NCI-H69 (cell line): Measurements from ENCODE around the gene FAM83G.
A peak's percentile ranks its signal among the peaks of the same experiment; 100 is the strongest.

Source experiments
- DNase-seq: peaks from one replicate; lab custom pipeline; 2025; lab: John Stamatoyannopoulos, UW

Gene FAM83G

DNA sequence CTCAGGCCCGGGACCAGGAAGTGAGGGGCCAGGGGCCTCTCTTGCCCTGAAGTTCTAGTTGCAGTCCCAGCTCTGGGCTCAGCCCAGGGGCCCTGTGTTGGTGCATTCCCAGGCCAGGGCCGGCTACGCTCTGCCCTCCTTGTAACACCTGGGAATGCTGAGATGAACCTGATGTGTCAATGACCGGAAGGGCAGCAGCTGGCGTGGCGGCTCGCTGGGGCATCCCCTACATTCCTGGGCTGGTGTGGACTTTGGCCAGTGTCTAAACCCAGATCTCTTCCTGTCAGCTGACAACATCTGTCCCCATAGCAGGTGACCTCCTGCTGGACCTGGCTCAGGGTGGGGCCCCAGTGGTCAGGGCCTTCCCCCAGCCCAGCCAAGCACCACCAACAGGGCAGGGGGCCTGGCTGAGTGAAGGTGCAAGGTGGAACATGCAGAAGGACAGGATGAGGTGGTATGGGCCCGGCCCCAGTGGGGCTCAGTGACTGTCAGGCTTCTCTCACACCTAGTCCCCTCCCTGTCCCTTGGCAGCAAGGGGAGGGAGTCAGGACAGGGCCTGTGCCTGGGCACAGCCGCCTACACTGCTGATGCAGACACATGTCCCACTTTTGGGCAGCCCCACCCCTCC is 15.9 kb downstream of the FAM83G start:
- DNase-seq, result no peak

DNA sequence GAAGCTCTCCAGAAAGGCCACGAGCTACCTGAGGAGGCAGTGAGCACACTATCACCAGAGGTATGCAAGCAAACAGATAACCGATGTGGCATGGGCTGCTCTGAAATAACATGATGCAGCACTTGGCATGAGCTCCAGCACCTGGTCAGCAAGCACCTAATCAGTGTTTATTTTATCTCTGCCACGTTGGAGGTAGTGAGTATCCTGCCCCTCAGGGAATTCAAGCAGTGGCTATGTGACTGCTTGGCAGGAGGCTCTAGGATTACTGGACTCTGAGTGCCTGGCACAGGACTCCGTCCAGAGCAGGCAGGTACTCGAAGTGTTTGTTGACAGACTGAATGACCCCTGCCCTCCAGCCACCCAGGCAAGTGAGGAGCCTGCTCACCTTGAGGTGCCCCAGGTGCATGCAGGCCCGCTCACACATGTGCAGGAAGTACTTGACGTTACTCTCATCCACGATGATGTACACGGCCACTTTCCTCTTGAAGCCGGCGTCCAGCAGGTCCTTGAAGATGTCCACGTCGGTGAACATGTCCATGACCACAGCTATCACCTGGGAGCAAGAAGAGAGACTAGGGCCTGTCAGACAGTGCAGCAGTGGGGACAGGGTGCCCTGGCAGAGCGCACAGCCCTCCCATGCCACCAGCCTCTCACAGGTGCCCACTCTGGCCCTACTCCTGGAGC is 16.6 kb downstream of the FAM83G start:
- DNase-seq, result peak; percentile 37

DNA sequence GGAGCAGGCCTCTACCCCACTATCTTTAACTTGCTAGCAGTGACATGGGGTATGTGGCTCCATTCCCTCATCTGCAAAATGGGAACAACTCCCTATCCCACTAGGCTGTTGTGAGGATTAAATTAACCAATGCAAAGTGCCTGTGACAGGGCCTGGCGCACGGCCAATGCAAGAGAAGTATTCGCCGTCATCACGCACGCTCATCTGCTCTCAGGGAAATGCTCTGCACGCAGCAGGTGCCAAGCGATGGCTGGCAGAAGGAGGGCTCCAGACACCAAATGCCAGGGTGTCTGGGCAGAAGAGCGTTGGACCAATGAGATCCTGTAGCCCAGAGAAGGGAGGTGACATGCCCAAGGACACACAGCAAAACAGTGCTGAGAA is 17.3 kb downstream of the FAM83G start:
- no peak for DNase-seq

DNA sequence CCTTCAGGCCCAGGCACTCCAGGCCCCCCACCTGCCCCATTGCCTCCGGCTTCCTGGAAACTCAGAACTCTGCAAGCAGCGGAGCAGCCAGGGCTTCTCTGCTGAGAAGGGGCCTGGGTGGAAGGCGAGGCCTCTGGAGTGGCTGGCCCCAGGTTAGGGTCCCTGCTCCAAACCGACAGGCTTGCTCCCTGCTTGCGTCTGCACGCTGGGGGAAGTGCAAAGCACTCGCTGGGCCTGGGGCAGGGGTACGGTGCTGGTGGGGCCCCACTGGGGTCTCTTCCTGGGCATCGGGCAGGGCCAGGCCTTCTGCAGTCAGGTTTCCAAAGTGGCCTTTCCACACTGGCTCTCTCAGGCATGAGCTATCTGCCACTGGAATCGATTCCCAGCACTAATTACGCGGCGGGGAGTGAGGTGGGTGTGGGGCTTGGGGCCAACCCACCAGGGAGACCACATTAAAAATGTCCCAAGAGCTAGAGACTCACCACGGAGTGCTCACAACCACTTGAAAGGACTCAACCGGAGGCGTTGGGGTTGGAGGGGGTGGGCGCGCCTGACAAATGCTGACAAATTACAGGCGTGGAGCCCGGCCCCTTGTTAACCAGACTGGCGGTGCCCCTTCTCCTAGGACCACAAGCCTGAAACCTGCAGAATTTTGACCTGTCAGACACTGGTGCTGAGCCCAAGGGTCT is 17.9 kb downstream of the FAM83G start:
- DNase-seq, result no peak

DNA sequence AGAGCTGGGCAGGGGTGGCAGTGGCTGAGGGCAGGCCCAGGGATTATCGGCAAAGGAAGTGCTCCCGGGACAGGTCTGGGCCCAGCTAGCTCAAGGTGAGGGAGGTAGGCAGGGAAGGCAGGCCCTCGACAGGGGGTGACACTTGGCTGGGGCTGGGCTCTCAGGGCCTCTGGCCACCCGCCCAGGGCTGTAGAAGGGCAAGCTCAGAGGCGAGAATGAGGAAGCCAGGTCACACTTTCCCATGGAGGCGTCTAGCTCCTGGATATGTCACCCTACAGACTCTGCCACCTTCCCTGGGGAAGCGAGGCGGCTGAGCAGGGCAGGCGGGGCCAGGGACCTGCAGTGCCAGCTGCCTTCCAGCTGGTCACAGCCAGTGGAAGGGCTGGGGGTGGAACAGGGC is 19.1 kb downstream of the FAM83G start:
- no peak for DNase-seq

GRCh38 chr17:18984273-18985114 is 20.1 kb downstream of the FAM83G start:
- no peak for DNase-seq

- DNase-seq, result peak; percentile 88
Observed at GRCh38 chr17:18981642-18982424, 22.7 kb downstream of the FAM83G start.

DNA sequence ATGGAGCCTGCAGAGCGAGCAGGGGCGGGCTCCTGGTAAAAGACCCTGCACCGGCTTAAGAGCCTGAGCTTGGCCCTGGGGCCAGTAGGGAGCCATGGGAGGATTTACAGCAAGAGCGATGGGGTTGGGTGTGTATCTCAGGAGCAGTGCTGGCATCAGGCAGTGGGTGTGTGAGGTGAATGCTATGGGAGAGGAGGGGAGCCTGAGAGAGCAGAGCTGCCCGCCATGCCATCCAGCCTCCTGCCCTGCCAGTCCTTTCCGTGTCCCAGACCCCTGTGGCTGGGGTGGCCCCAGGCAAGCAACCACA is 23.3 kb downstream of the FAM83G start:
- no peak for DNase-seq

GRCh38 chr17:18980682-18981334 is 23.8 kb downstream of the FAM83G start:
- peak; percentile 47 for DNase-seq

GRCh38 chr17:18978655-18979054 is 25.9 kb downstream of the FAM83G start:
- no peak for DNase-seq

DNA sequence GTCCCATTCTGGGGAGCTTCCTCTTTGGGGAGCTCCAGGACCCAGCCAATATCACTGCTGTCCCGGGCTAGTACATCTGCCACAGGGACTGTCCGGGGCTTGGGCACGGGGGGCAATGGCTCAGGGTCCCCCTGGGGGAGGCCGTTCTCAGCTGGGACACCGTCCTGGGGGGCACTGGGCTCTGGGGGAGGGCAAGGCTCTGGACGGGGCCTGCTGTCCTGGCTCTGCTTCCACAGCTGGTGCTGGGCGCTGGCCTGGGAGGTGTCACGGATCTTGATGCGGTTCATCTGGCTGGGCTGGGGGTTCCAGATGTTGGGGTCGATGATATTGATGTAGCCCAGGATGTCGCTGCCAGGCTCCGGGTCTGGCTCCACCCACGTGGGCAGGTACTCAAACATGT is 26.5 kb downstream of the FAM83G start:
- DNase-seq, result no peak

GRCh38 chr17:18977646-18978045 is 26.9 kb downstream of the FAM83G start:
- DNase-seq, result no peak

DNA sequence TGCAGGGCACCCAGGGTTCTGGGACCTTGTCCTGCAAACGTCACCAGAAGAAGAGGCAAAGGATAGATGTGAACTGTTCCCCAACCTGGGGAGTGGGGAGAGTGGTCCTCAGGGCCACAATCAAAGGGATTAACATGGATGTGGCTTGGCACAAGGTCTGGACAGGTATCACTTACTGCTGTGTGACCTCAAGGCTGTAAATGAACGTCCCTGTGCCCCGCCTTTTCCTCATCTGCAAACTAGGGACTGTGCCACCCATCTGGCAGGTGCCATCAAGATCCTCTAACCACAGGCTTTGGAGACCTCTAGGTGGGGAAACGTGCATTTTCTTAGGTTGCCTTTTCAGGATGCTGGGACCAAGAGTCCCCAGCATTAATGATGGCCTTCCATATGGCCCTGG is 27.5 kb downstream of the FAM83G start:
- DNase-seq, result no peak

GRCh38 chr17:18976201-18976600 is 28.4 kb downstream of the FAM83G start:
- DNase-seq, result no peak

GRCh38 chr17:18975597-18975996 is 29.0 kb downstream of the FAM83G start:
- no peak for DNase-seq

DNA sequence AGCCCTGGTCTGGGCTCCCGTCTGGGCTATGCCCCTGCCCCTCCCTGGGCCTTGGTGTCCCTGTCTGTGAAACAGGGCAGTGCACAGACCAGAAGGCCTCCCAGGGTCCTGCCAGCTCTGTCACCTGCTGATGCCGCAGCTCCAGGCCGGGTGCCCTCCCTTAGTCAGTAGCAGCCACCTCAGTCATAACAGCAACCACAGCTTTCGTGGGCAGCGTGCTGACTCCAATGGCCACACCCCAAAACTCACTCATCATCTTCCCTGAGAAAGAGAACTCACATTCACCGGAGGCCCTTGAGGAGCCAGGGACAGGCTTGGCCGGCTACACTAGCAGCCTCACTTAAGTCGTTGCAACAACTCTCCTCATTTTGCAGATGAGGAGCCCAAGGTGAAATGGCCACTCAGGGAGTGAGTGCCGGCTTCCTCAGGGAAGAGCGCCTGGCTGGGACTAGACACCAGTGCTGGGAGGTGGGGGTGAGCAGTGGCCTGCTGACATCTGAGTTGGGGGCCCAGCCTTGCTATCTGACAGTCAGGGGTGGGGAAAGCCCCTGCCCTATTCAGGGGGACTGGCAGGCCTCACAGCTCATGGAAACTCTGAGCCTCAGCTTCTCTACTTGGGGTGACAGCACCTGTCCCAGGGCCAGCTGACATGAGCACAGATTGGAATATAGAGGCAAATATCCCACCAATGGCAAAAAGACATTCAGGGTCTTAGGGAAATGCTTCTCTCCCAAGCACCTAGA is 30.0 kb downstream of the FAM83G start:
- no peak for DNase-seq

- no peak for DNase-seq
Observed at GRCh38 chr17:18971801-18972200, 32.8 kb downstream of the FAM83G start.

DNA sequence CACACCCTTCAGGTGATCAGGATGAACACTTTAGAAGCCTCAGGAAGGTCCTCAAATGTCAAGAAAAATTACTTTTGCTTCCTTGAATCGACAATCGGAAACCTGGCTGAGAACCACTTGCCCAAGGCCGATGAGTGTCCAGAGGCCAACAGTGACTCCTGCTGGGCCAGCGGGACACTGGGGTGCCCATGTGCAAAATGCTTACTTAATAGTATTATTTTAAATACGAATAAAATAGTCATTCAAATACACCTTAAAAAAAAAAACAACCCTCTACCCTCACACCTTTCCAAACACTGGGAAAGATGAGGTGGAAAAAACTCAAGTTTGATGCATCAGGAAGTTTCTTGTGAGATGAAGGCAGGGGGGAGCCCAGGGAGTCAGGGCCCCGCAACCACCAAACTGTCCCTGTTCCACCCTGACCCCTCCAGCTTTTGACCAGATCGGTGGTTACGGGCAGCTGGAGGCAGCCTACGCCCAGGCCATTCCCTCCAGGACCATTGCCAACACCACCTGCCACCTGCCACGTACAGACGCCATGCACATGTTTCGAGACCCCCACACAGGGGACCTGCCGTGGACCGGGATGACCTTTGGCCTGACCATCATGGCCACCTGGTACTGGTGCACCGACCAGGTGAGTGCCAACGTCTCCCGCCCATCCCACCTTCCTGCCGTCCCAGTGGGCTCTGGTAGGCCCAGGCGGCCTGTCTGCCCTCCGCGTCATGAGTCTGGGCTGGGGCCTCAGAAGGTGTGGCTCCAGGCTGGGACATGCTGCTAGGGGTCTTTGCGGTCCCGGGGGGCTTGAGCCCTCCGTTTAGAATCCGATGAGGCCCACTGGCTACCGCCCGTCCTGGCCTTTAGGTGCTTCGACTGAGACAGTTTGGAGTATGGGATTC is 33.7 kb downstream of the FAM83G start:
- no peak for DNase-seq
